H1 (cell line): Measurements from ENCODE around the gene NBEA. TPM values are rescaled to one million over a fixed set of nuclear protein-coding genes. Genes with fewer than 3 reads are reported as not detected.

Source experiments
- BRCA1 ChIP-seq: IDR thresholded peaks from 2 replicates; pipeline ENCODE4 v1.6.1; 2012; ENCODE audit warnings: low read depth, low read length, improper control_type of control experiment
- CTBP2 ChIP-seq: IDR thresholded peaks from 2 replicates; pipeline ENCODE4 v1.7.0; 2011; ENCODE audit warnings: borderline replicate concordance, mild to moderate bottlenecking, moderate library complexity, mixed read lengths, low read length; ENCODE audit not compliant: insufficient read depth, insufficient read length
- POLR2AphosphoS5 ChIP-seq: IDR thresholded peaks from 2 replicates; pipeline ENCODE4 v1.6.1; 2011; ENCODE audit warnings: low read depth, low read length
- SUZ12 ChIP-seq: fragments of 200-600 bp; sonication (generic); IDR thresholded peaks from 2 replicates; pipeline ENCODE4 v1.6.1; 2012; ENCODE audit warnings: mild to moderate bottlenecking, inconsistent platforms, low read length, moderate library complexity, mixed read lengths
- TAF7 ChIP-seq: optimal IDR thresholded peaks from 2 replicates; pipeline ENCODE3; 2011; ENCODE audit warnings: low read depth, mild to moderate bottlenecking, inconsistent platforms, low read length, moderate library complexity, borderline replicate concordance
- polyA plus RNA-seq, 7 experiments: library from polyadenylated mRNA; depleted of rRNA in 3 of 7; stranded (reverse) in 5 of 7; unstranded in 2 of 7; fragments of >200 nt in 5 of 7; fragments of 200-250 nt in 2 of 7; gene quantifications; 1 replicate in 5 of 7; 2 replicates in 1 of 7; 4 replicates in 1 of 7; pipeline versions ENCODE4 v1.2.1 to v1.2.3, GENCODE V29; 2011 to 2013; ENCODE audit warnings: missing spikeins in 2 of 7, mixed read lengths in 2 of 7
- total RNA-seq: library from RNA; stranded (reverse); fragmentation: NEBNext Ultra II Directional; extraction: Animal tissue kit (Norgen Biotek cat#: 25700); gene quantifications from 2 replicates; pipeline ENCODE4 v1.2.1, GENCODE V29; 2021

NBEA gene
- total and polyA plus RNA-seq, 2 of the 8 experiments (the other 6 are each of a cell fraction or from before 2014, with no cell fraction given): 14.2 to 21.5 TPM

DNA sequence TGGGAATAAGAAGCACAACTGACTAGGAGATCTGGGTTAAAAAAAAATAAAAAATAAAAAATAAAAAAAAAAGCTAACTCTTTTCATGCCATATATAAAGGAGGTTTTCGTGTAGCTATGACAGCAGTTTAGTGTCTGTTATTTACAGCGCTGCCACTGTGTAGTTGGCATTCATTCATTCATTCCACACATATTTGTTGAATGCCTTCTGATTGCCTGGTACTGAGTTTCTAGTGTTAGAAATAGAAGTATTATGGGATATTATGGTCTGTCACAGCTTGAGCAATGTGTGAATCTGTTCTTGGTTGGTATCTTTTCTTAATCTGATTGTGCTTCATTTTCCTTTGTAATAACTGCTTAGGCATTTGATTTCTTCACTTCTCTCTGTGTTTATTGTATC, 237.4 kb downstream of the NBEA start (continued):
- TF ChIP-seq TAF7 (no peak), CTBP2 (no peak), SUZ12 (no peak), BRCA1 (no peak), POLR2AphosphoS5 (no peak)
